PFSK-1 (cell line): ENCODE measurements around the gene ITGB6.

ENCODE experiments used
- FOXP2 ChIP-seq: optimal IDR thresholded peaks from 2 replicates; pipeline ENCODE3; 2011; ENCODE audit warnings: borderline replicate concordance, control low read depth, inconsistent platforms; ENCODE audit not compliant: insufficient read depth; ENCODE audit errors: extremely low read length, extremely low read depth
- POLR2AphosphoS5 ChIP-seq: IDR thresholded peaks from 2 replicates; pipeline ENCODE4 v1.6.1; 2012; ENCODE audit warnings: low read depth, mild to moderate bottlenecking, control low read depth, low read length, moderate library complexity
- SIN3A ChIP-seq: IDR thresholded peaks from 2 replicates; pipeline ENCODE4 v1.6.1; 2012; ENCODE audit warnings: mild to moderate bottlenecking, low read length, moderate library complexity, borderline replicate concordance; ENCODE audit not compliant: insufficient read depth
- TAF1 ChIP-seq: IDR thresholded peaks from 2 replicates; pipeline ENCODE4 v1.6.1; 2012; ENCODE audit warnings: low read length, control low read depth, borderline replicate concordance; ENCODE audit not compliant: insufficient read depth
- TF ChIP-seq, protein P1 (sequence below), 2 experiments: IDR thresholded peaks; 2 replicates each; pipeline versions ENCODE4 v1.6.1 to v1.8.0; 2011 to 2012; ENCODE audit warnings: low read depth in 2 of 2, low read length in 2 of 2, control low read depth in 1 of 2, inconsistent platforms in 1 of 2, mild to moderate bottlenecking in 1 of 2, moderate library complexity in 1 of 2; ENCODE audit not compliant: insufficient read depth in 1 of 2

The ITGB6 gene

DNA sequence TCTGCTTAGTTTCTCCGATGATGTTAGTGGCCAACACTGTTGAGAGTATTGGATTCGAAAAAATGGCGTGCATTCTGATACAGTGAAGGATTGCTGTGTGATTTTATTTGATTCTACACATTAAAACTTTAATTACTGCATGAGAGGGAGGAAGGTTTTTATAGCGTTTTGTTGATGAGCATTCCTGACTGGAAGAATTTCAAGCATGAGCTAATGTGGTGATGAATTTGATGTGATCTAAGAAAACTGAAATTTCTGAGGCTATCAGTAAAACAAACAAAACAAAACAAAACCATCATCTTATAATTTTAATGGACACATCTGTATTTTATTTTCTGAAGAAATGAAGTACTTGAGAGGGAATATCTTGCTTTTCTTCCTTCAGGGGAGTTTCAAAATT lies 59.6 kb downstream of the ITGB6 start:
- TF ChIP-seq TAF1, result no peak
- TF ChIP-seq SIN3A, result no peak
- TF ChIP-seq FOXP2, result no peak
- TF ChIP-seq, protein P1, sequence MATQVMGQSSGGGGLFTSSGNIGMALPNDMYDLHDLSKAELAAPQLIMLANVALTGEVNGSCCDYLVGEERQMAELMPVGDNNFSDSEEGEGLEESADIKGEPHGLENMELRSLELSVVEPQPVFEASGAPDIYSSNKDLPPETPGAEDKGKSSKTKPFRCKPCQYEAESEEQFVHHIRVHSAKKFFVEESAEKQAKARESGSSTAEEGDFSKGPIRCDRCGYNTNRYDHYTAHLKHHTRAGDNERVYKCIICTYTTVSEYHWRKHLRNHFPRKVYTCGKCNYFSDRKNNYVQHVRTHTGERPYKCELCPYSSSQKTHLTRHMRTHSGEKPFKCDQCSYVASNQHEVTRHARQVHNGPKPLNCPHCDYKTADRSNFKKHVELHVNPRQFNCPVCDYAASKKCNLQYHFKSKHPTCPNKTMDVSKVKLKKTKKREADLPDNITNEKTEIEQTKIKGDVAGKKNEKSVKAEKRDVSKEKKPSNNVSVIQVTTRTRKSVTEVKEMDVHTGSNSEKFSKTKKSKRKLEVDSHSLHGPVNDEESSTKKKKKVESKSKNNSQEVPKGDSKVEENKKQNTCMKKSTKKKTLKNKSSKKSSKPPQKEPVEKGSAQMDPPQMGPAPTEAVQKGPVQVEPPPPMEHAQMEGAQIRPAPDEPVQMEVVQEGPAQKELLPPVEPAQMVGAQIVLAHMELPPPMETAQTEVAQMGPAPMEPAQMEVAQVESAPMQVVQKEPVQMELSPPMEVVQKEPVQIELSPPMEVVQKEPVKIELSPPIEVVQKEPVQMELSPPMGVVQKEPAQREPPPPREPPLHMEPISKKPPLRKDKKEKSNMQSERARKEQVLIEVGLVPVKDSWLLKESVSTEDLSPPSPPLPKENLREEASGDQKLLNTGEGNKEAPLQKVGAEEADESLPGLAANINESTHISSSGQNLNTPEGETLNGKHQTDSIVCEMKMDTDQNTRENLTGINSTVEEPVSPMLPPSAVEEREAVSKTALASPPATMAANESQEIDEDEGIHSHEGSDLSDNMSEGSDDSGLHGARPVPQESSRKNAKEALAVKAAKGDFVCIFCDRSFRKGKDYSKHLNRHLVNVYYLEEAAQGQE (IDR thresholded peaks at IDR 0.05; ENCODE audit: insufficient read depth in 1 of 2, low read depth in 2 of 2, low read length in 2 of 2), result no peak
- TF ChIP-seq POLR2AphosphoS5, result no peak

DNA sequence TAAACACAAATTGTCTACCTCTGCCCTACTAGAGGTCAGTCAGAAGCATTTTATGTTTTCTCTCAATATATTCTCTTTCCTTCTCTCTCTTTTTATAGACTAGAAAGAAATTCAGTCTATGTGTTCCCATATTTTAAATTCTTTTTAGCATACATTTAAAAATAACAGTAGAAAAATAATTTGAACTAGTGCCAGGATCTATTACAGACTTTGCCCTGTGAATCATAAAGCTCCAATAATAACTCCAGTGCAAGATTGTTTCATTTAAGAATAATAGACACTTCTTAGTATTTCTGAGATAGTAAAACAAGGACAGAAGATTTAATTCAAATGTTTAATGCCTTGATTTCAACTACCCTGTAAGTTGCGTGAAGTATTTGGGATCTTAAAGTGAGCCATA lies 60.1 kb downstream of the ITGB6 start:
- TF ChIP-seq POLR2AphosphoS5 (no peak), FOXP2 (no peak), SIN3A (no peak)

DNA sequence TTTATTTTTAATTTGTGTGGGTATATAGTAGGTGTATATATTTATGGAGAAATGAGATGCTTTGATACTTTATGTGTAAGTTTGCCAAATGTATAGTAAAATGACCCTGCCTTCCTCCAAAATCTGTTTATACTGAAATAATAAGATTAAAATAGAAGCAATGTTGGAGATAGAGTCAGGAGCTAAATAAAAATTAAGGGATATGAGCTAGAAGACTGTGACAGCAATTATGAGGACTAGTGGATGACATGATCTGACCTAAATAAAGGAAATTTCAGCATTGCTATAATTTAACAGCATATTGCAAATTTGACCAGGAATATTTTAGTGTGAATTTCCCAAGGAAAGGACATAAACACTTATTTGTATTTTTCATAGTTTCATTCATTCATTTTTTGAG lies 60.7 kb downstream of the ITGB6 start:
- TF ChIP-seq SIN3A, result no peak
- no peak for TF ChIP-seq FOXP2
- TF ChIP-seq TAF1, result no peak
- TF ChIP-seq, protein P1 (IDR thresholded peaks at IDR 0.05; ENCODE audit: insufficient read depth in 1 of 2, low read depth in 2 of 2, low read length in 2 of 2), result no peak
- TF ChIP-seq POLR2AphosphoS5, result no peak

DNA sequence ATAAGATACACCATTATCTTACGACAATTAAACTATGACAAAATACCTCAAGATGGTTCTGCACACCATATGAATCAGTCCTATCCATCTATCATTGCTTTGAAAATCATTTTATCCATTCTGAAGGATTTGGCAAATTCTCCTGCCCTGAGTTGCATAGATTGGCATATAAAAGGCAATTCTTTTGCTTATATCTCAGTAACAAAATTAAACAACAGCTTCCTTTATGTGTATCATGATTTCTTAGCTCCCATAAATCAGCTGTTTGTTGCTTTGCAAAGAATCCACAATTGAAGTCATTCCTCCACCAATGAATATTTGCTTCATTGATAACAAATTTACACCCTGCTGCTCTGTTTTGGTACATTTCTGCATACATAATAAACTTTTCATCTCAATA lies 61.7 kb downstream of the ITGB6 start:
- TF ChIP-seq SIN3A, result no peak
- TF ChIP-seq TAF1, result no peak
- no peak for TF ChIP-seq FOXP2
- TF ChIP-seq, protein P1 (IDR thresholded peaks at IDR 0.05; ENCODE audit: insufficient read depth in 1 of 2, low read depth in 2 of 2, low read length in 2 of 2), result no peak
- TF ChIP-seq POLR2AphosphoS5, result no peak

DNA sequence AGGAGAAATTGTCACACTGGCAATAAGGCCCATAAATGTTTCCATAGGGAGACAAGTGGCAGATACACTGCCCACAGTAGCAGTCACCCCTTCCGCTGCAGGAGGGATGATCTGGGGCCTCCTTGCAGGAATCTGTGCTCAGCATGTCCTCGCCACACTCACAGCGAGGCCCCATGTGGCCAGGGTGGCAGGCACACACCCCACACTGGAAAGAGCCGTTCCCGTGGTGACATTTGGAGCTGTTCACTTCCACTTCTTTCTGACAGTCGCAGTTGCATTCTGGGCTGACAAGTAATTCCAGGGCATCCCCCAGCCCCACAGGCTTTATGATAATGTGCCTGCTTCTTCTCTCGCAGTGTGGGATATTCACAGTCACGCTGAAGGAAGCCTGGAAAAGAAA lies 62.6 kb downstream of the ITGB6 start:
- no peak for TF ChIP-seq FOXP2
- no peak for TF ChIP-seq POLR2AphosphoS5

DNA sequence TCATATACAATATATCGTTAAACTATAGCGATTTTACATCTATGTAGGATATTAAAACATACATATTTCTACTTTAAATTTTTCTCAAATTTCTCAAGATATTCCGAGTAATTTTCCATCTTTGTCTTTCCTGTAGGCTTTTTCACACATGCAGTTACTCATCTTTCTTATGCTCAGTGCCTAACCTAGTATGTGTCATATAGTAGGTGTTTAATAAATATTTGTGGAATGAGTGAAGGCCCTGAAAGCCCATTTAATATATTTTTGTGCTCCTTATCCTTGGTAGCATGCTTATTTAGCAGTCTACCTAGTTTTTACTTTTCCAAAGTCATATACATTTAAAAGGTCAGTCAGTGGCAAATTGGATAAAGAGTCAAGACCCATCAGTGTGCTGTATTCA lies 67.3 kb downstream of the ITGB6 start:
- TF ChIP-seq, protein P1 (IDR thresholded peaks at IDR 0.05; ENCODE audit: insufficient read depth in 1 of 2, low read depth in 2 of 2, low read length in 2 of 2), result no peak
- TF ChIP-seq SIN3A (no peak), TAF1 (no peak), FOXP2 (no peak), POLR2AphosphoS5 (no peak)
